GM21447 (cell line): ENCODE measurements around the gene DDX25.

Experiments used
- ATAC-seq: cut with Tn5 transposase; IDR thresholded peaks from one replicate; pipeline ENCODE4 v1.9.1; 2021; ENCODE audit not compliant: unreplicated experiment

DDX25 gene

DNA sequence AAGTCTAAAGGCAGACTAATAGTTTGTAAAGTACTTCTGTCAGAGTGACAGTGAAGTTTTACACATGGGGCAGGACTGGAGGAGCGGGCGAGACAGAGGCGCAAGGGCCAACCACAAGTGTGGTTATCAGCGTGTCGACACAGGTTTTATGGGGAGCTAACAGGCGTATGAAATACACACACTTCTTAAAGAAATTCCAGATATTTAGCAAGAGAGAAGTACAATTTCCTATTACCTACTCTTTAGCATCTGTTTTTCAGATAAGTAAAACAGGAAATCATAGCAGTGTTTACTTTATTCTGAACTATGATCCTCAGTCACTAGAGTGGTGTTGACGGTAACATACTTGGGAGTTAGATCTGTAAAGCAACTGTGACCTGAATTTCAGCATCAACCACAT is 64.0 kb downstream of the DDX25 start:
- no peak for ATAC-seq

DNA sequence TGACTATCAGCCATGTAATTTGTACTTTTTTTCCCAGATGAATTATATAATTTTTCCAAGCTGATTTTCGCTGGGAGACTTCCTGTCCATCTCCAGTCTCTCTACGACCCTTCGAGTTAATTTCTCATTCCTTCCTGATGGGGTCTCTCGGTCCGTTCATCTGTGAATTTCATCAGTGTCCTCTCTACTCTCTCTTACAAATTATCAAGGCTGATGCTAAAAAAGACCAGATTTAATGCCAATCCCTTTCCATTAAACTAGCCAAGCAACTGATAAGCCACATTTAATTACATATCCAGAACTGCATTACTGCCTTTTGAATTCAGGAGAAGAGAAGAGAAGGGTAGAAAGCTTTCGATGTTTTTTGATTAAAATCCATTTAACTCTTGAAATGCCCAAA is 67.3 kb downstream of the DDX25 start:
- ATAC-seq = no peak

DNA sequence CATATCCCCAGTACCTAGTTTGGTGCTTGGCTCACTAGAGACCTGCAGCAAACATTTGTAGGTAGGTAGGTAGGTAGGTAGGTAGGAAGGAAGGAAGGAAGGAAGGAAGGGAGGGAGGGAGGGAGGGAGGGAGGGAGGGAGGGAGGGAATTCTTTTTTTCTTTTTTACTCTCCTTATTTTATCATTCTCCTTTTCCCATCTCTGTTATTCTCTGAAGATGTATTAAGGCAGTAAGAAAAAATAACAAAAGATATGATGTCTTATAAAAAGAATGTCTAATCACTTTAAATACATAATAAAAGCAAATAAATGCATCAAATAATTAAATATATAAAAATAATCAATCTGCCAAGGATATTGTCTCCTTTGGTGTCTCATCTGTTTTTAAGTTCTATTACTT is 70.0 kb downstream of the DDX25 start:
- no peak for ATAC-seq

DNA sequence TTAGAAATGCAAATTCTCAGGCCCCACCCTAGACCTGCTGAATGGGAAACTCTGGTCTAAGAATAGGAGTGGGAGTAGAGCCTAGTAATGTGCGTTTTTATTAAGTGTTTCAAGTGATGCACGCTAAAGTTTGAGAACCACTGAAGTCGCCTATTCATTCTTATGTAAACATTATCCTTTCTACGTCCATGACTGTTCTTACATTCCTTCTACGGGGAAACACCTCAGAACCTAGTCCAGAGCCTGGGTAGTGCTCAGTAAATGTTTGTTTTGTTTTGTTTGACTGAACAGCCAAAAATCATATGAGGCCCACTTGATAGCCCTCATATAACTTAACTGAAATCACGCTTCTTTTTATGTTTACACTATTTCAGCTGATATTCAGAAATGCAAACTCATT is 71.3 kb downstream of the DDX25 start:
- no peak for ATAC-seq

DNA sequence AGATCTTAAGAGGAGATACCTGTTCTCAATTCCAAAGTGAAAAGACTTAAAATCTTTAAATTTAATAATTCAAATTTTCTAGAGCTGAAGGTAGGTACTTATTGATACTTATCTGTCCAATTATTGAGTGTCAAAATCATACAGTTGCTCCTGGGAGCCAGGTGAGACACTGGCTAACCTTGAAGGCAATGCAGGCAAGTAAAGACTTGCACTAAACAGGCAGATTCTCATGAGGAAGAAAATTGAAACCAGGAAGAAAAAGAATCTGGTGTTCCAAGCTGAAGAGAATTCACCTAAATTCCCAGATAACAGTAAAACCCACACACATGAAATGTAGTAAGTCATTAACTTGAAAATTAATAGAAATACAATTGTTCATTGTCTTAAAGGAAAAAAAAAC is 71.8 kb downstream of the DDX25 start:
- no peak for ATAC-seq

DNA sequence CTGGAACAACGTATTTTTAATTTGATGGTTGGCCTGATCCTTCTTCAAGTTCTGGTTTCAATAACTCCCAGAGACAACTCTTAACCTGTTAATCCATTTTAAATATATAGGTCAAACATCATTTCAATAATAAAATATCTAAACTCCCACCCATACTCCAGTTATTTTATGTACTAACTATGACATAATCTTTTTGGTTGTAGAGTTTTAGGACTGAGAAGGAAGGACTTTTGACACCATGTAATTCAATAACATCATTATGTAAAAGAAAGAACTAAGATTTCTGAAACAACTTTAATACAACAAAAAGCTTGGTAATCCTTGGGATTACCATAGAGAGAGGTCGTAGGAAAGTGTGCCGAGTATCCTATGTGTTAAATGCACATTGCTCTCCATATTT is 73.0 kb downstream of the DDX25 start:
- no peak for ATAC-seq

DNA sequence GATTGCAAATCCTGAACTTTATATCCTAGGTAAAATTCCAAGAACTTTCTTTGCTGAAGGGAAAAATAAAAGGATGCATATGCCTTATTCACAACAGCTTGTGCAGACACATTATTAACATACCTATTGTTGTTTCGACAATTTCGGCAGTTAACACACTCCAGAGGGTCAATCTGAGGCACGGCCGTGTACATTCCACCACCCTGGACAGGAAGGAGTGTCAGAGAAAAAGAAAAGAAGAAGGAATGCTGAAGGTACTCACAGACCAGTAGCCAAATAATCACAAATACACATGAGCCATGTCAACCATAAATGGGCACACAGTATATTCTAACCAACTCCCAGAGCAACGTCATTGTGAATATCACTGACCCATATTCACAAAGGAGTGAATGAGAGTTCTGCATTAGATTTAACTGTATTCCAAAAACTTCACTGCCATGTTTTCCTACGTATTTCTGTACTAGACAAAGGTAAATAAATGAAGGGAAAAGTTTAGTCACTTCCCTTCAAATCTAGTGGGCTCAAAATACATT is 73.9 kb downstream of the DDX25 start:
- ATAC-seq = no peak
